ENCODE data around the gene ESYT2. TPM values are rescaled to one million over a fixed set of nuclear protein-coding genes. Genes with fewer than 3 reads are reported as not detected.

Gene ESYT2
- total and polyA plus RNA-seq, 2 of the 4 experiments (the other 2 are of a cell fraction): 26.7 to 69.9 TPM

GRCh38 chr7:158740657-158741293 is 88.5 kb downstream of the ESYT2 start:
- H3K4me1 ChIP-seq (ENCODE audit: control insufficient read depth, insufficient read depth, low read length): peaks cover 18% of the 10 kb centered on the region
- H3K56ac ChIP-seq (ENCODE audit: extremely low read depth, insufficient read depth, low read length): 0 out of 2 replicates have a peak overlapping the region, but pooled peaks have one; percentile 55
- peak overlapping the region; percentile 21 to 79; a peak in 3 of 4 replicates for H4K8ac ChIP-seq (ENCODE audit: low read depth in 2 of 2, low read length in 2 of 2)
- H2BK5ac ChIP-seq (ENCODE audit: low read depth, low read length, poor library complexity, severe bottlenecking): peak overlapping the region; percentile 83
- no peaks in the 10 kb centered on the region for H3K27me3 ChIP-seq (ENCODE audit: control insufficient read depth, insufficient read depth, low read length)
- no peak overlapping the region for H4K5ac ChIP-seq (ENCODE audit: low read depth, low read length)
- no peak overlapping the region; the same call in 1 of the 2 replicates for H3K9ac ChIP-seq (ENCODE audit: low read depth, low read length)
- H3K4me3 ChIP-seq (ENCODE audit: insufficient read depth, low read depth, low read length): no peak overlapping the region
- H2BK20ac ChIP-seq (ENCODE audit: low read depth, low read length): peak overlapping the region; percentile 54; the same call in 1 of the 2 replicates
- no TSS peak for BruUV-seq (replicated peaks)
- peak overlapping the region; percentile 22; the same call in 1 of the 2 replicates for H3K18ac ChIP-seq (ENCODE audit: low read depth, low read length)
- H3K4ac ChIP-seq (ENCODE audit: low read depth, low read length): peak overlapping the region; percentile 90
- no peaks in the 10 kb centered on the region for H3K9me3 ChIP-seq (ENCODE audit: control insufficient read depth, insufficient read depth, low read length)
- TF ChIP-seq CEBPB (IDR thresholded peaks at IDR 0.05; ENCODE audit: low read depth, low read length): peak; percentile 25; the same call in 1 of the 2 replicates
- no peak for TF ChIP-seq MAZ (IDR thresholded peaks at IDR 0.05; ENCODE audit: borderline replicate concordance, low read depth, low read length)
- 0 out of 2 replicates have a peak, but pooled peaks have one; percentile 25 for TF ChIP-seq BHLHE40 (IDR thresholded peaks at IDR 0.05; ENCODE audit: low read depth, low read length)
- TF ChIP-seq ELK1 (IDR thresholded peaks at IDR 0.05; ENCODE audit: borderline replicate concordance, low read depth, low read length): no peak
- peak; percentile 86 for TF ChIP-seq FOS (IDR thresholded peaks at IDR 0.05; ENCODE audit: low read depth, low read length)
- 0 out of 2 replicates have a peak, but pooled peaks have one; percentile 9 for TF ChIP-seq SMC3 (IDR thresholded peaks at IDR 0.05; ENCODE audit: low read depth, low read length)
- TF ChIP-seq MAFK (IDR thresholded peaks at IDR 0.05; ENCODE audit: low read depth, low read length): no peak
- 0 out of 2 replicates have a peak, but pooled peaks have one; percentile 11 for TF ChIP-seq CTCF (conservative IDR thresholded peaks at IDR 0.05; ENCODE audit: low read depth, low read length)
- DNase-seq (peak; percentile 95), ATAC-seq (ENCODE audit: low read depth) (peak; percentile 75)
- POLR2A ChIA-PET (ENCODE audit: unreplicated experiment): no interaction called here
- intact Hi-C loops (cut with micrococcal nuclease) (loop anchor here (1.0 to 2.0 kb wide), 2 partner anchors 36 to 89 kb away; partner anchors contain the start of genes ESYT2 and NCAPG2), in situ Hi-C loops (cut with MboI; ENCODE audit: low sequenced_read_pairs) (no loop called here), dilution Hi-C loops (cut with HindIII; ENCODE audit: low sequenced_read_pairs, unreplicated experiment) (no loop called here)
- peaks cover 40% of the 10 kb centered on the region for H3K36me3 ChIP-seq (ENCODE audit: control insufficient read depth, insufficient read depth, low read length)
- peaks cover 15% of the 10 kb centered on the region for H3K9me1 ChIP-seq (ENCODE audit: insufficient read depth, low read length)
- H3K14ac ChIP-seq (replicated peaks; ENCODE audit: low read depth, low read length): peak overlapping the region; percentile 56
- CTCF ChIA-PET: interaction anchor here (1.2 kb wide), 1 partner anchor 10 kb away, joined by 4 read pairs; no protein-coding TSS in a partner anchor
- peak overlapping the region; percentile 76 for H3K27ac ChIP-seq (ENCODE audit: insufficient read depth, low read length)
- WGBS, 2 experiments (ENCODE audit: extremely low coverage in 2 of 2, insufficient read length in 1 of 2): 37% methylated on average over 4 of the region's 16 CpGs; no CpG with 5 or more reads in 1 of the 2 experiments
- H2AFZ ChIP-seq (replicated peaks; ENCODE audit: low read length, poor library complexity): peak overlapping the region; percentile 59
- peak overlapping the region; percentile 55; the same call in 1 of the 2 replicates for H2AK5ac ChIP-seq (ENCODE audit: low read depth, low read length)
- peaks cover 5% of the 10 kb centered on the region in 2 experiments; a peak in 2 of 4 replicates for H3K79me1 ChIP-seq (ENCODE audit: low read depth in 1 of 2, low read length in 2 of 2)
- H4K91ac ChIP-seq (ENCODE audit: insufficient read depth, low read depth, low read length): no peak overlapping the region
- peaks cover 9% of the 10 kb centered on the region; the same call in 1 of the 2 replicates for H4K20me1 ChIP-seq (ENCODE audit: insufficient read depth, low read length)
- H2AK9ac ChIP-seq (replicated peaks; ENCODE audit: low read depth, low read length, poor library complexity): peak overlapping the region; percentile 53
- 0 out of 3 replicates have a peak overlapping the region, but pooled peaks have one; percentile 33 for H2BK15ac ChIP-seq (ENCODE audit: low read depth, low read length)
- peak overlapping the region; percentile 89 for H2BK120ac ChIP-seq (ENCODE audit: low read depth, low read length)
- H3K23ac ChIP-seq (ENCODE audit: low read depth, low read length): 0 out of 2 replicates have a peak overlapping the region, but pooled peaks have one; percentile 48
- peak overlapping the region; percentile 61 for H3K4me2 ChIP-seq (ENCODE audit: low read depth, low read length)
